Retina (tissue), 1 donor: ENCODE data around the gene PTPN14.

Experiments used
- DNase-seq: peaks from one replicate; pipeline ENCODE4 v3.0.0-alpha.2; 2016

The PTPN14 gene

DNA sequence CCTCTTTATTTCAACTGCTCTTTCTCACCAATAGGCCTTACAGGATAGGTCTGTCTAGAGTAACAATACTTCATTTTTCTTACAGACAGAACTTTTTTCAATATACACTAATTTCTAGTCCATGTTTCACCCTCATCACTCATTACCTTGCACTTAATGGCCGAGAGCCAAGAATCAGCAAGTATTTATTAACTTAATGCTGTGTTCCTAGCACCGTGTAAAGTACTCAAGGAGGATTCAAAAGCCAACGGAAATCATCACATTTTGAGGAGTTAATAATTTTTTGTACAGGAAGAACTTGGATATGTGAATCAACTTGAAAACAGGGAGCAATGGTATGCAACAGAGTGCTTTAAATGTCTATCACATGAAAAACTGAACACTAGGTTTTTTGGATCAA is 102.0 kb downstream of the PTPN14 start:
- DNase-seq = no peak

DNA sequence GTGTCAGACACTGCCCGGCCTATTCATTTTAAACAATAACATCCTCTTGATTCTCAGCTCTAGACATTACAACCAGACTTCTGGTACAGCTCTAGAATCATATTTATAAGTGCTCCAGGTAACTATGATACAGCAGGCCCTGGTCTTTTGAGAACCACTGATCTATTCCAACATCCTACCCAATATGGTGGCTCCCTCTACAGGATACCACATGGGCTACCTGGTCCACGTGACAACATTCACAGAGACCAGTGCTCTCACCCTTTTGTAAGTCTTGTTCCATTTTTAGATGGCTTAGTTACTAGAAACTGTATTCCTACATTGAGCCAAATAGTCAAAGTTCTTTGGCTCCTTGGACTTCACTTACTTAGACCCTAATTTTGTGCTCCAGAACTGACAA is 102.9 kb downstream of the PTPN14 start:
- DNase-seq = no peak

DNA sequence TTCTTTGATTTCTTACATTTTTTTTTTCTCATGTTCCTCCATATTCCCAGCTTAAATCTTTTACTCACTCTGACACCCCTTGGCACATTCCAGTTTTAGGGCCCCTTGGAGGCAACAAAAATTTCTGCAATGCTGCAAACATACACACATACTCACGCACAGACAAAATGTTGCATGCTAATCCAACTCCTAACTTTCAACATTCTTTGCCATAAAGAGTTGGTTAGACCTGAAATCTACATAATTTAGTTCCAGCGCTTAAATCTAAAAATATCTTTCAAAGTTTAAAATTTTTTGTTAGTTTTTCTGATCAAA is 103.9 kb downstream of the PTPN14 start:
- no peak for DNase-seq

DNA sequence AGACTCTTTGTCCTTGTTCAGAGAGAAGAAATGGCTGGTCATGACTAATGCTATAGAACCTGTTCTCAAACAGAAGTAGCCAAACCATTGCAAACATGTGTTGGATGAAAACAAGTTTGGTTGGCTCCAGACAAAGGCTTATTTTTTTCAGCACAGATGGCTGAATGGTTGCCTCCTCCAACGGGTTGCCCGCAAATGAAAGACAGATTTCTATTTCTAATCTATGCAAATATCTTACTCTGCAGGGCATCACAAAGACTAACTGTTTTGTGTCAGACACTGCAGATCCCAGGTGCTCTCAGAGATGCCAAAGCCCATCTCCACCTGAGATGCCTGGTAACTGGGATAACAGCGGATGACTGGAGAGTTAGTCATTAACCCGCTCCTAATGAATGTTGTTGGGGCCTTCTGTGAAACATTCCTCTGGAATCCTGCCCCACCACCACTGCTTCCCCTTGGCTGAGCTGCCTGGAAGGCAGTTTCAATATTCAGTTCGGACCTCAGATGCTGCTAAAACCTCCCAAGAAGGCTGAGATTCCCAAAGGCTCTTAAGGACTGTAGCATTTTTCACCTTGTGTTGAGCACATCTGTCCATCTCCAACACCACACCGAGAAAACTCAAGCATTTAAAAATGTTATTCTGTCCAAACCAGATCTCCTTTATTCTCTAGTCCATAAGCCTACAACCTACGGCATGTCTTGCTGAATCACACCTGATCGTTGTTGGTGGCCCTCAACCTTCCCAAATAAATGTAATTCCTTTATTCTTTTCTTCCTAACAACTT is 104.4 kb downstream of the PTPN14 start:
- DNase-seq = no peak

DNA sequence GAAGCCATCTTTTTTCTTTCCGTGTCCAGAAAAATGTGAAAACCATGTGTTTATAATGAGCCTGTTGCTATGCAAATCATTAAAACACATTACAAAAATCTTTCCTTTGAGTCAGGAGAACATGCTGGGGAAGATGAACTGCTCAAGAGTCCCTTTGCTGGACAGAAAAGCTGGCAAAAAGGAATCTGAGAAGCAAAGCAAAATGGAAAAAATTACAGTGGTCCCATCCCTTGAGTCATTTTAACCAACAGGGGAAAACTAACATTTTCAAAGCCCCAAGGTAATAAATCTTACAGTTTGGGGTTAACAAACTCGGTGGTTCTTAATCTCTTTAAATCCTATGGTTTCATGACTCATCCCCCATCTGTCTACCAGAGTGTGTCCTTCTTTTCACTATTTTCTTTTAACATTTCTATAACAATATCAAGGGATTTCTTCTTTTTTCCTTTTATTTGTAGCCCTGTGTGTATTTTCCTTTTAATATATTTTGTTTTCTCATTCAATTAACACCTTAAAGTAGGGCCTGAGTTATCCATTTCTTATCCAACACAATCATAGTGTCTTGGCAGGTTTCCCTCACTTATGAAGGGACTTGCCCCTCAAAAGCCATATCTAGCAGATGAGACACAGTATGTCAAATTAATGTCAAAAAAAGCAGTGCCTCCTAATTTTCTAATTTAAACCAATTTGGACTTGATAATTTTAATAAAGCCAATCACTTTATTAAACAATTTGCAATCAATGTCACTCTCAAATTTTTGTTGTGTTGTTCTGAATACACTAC is 105.4 kb downstream of the PTPN14 start:
- no peak for DNase-seq

DNA sequence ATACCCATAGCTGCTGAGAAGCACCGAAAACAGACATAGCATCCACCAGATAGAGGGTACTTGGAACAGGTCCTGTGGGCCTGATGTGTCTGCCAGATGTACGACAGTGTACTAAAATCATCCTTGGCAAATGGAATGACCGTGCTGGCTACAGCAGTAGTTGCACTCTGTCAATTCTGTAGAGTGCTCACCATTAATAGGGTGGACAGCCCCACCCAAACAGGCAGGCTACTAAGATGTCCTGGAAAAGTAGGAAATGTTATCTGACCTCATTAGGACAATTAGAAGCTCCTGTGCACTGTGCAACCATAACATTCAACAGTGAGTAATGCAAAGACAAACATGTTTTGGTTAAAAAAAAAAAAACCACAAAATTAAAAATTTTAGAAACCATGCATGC is 106.2 kb downstream of the PTPN14 start:
- no peak for DNase-seq

DNA sequence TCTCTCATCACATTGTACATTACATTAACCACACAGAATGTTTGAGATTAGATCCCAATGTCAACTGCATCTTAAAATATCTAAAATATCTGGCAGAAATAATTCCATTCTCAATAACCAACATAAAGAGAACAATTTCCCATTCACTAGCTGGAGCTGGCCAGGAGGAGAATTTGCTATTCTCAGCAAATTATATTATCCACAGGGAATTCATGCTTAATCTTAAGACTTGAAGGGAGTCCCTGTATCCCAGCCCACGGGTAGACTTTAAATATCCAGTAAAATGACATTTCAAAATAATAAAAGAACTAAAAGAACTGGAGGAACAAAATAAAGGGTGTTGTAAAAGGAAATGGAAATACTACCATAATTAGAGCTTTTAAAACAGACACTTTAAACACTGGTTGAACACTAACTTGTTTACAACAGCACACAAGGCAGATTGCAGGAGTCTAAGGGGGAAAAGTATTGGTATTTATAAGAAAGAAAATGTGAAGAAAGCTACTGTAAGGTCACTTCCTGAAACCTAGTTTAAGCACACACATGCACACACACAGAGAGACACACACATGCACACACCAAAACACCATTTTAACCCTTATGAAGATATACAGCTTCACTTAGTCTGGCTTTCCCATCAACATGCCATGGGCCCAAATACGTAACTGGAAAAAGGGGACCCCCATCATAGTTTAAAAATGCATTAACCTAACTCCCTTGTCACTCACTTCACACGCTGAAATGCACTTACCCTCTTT is 107.0 kb downstream of the PTPN14 start:
- no peak for DNase-seq

DNA sequence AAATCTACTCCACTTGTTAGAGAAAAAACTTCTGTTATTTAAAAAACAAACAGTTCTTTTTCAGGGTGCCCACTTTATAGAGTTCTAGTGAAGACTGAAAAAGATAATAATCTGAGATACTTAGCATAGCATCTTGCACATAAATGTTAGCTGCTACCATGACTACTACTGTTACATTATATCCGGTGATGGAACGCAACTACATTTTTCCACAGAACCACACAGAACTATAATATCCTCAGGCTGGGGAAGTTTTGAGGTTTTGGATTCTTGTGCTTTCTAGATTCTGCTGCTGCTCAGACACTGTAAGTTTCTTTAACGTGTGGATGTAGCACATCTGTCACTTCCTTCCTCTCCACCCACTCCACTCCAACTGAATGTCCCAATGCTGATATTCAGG is 110.3 kb downstream of the PTPN14 start:
- DNase-seq = no peak

DNA sequence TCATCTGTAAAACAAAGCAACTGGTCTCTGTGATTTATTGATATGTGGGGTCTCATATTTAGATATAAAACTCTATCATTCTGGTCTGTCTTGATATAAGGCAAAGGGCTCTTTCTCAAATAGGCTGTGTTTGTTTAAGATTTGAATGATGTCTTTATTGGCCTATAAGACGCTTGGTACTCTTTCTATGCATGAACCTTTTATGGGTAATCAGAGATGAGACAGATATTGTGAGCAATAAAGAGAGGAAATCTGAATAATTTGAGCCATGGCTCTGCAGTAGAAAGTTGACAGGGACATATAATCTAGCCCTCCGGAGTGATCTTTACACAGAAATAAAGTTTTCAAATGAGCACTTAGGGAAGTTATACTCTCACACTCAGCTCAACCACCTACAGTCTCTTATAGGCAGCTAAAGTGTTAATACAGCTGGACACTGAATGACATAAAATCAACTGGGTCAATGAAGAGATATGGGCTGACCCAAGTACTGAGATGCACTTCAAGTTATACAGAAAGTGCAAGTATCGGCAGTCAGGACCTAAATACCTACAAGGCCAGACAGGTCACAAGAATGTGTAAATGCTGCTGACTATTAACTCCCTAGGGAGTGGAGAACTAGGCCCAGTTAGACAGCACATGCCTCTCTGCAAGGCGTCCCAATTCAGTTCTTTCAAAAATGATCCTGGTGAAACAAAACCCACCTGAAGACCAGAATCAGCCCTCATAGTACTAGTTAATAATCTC is 111.0 kb downstream of the PTPN14 start:
- no peak for DNase-seq

DNA sequence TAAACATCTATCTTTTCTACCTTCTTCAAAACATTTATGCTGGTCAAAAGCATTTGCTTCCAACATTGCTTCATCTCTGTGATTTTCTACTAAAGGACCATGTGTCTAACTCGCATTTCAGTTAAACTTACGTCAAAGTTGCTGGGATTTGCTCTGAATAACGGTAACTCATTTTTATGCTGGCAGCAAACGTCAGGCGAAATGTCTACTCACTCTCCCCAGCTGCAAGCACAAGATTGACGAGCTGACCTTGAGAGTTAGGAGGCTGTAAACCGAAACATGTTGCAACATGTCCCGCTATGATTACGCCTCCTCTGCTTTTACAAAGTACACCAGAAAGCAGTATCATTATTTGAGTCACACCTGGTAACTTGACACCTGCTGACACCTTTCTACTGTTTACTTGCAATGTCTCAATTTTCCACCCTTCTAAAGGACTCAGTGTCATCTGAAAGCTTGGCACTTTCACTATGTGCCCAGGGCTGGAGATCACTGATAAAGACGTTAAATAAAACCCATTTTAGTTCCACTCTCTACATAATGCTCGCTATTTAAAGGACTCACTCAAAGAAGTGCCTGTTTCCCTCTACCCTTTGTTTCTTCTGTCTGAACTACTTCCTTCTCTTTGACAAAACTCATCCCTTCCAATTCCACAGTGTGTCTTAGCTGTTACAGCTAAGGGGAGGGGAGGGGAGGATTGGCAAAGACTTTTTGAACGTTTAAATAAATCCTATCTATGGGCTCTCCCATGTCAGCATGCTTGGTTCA is 111.9 kb downstream of the PTPN14 start:
- no peak for DNase-seq

DNA sequence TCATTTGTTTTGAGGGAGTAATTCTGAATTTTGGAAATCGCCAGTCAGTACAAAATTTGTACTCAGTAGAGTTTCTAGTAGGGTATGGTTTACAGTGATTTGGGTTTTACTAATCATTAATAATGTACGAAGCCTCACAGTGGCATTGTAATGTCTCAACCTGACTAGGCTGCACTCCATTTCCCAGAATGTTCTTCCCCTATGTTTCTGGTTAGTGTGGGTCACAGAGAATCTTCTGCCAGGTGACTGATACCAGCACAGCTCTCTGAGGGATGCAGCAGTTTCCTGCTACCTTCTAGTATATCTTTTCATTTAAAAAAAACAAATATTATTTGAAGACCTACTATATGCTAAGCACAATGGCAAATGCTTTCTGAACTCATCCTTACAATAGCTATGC is 112.9 kb downstream of the PTPN14 start:
- no peak for DNase-seq

DNA sequence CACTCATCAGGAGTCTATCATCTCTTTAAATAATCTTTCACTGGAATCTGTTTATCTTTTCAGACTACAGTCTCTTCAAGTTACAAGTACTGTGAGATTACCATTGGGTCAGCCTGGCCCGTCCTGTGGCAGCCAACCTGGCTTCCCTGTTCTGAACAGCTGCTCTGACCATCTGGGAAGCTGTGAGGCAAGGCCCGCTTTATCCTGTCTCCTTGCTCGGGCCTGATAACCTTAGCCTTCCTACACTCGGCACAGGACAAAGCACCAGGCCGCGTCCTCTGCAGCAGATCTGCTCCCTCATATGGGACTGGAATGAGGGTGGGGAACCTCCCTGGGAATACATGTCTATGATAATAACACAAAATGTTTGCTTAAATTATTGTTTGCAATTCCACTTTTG is 113.3 kb downstream of the PTPN14 start:
- no peak for DNase-seq

DNA sequence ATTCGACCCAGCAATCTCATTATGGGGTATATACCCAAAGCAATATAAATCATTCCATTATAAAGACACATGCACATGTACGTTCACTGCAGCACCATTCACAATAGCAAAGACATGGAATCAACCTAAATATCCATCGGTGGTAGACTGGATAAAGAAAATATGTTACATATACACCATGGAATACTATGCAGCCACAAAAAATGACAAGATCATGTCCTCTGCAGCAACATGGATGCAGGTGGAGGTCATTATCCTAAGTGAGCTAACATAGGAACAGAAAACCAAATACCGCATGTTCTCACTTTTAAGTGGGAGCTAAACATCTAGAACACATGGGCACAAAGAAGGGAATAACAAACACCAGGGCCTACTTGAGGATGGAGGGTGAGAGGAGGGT is 115.5 kb downstream of the PTPN14 start:
- no peak for DNase-seq

DNA sequence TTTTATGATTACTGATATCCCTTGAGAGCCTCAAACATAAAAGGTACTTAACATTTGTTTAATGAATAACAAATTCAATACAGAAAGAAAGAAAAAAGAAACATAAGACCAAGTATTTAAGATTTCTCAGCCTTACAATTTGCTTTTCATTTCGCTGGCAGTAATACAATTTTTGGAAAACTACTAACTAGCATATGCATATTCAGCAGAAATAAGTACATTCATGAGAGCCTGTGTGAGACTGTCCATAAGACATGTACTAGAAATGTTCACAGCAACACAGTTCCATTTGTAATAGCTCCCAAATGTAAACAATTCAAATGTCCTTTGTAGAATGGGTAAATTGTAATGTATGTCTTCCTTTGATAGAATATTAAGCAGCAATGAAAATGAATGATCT is 119.2 kb downstream of the PTPN14 start:
- DNase-seq = no peak

DNA sequence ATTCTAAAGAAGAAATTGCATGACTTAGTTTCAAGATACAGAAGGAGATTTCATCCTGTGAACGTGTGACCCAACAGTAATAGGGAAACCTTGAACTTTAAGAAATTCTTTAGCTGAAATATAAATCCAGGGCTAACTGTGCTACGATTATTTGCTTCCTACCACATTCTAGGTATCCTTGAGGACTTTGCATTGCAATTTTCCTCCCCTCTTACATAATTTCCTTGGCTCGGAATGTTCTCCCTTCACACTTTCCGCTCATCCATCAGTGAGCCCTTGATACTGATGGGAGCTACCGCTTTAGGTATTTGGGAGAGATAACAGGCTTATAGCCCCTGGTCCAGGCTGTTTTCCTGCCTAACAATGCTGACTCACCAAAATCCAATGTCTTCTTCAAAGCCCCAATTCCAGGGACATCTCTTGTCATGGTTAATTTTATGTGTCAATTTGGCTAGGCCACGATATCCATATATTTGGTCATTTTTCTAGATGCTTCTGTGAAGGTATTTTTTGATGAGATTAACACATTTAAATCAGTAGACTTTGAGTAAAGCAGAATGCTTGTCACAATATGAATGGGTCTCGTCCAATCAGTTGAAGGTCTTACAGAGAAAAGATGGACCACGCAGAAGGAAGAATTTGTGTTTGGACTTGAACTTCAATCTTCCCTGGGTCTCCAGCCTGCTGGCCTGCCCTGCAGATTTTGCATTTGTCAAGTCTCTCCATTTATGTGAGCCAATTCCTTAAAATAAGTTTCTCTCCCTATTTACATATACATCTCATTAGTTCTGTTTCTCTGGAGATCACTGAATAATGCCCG is 121.2 kb downstream of the PTPN14 start:
- no peak for DNase-seq

DNA sequence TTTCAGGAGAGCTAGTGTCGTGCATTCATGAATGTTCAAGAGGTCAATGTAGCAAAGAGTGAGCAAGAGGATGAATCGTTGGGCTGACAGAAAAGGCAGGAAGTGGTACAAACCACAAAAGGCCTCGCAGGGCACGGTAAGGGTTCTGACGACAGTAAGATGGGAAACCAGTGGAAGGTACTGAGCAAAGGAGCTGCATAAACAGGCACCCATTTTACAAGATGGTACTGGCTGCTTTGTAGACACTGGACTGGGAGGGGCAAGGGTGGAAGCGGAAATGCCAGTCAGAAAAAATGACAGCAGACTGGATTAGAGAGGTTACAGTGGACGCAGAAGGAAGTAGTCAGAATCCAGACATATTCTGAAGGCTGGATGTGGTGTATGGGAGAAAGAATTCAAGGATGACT is 123.5 kb downstream of the PTPN14 start:
- DNase-seq = no peak

DNA sequence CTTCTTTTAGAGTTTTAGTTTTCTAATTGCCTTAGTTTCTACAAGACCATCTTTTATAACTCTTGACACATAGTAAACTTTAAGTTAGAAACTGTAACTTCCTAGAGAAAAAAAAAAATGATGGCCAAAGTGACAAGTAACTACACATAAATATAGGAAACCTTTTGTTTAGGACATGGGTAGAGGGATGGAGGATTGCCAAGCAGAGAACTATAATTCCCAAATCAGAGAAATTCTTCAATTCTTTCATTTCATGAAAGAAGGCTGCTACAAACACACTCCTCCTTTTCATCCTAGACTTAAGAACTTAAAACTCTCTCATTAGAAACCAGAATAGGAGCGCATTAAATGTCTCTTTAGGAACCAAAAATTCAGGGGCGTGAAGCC is 125.0 kb downstream of the PTPN14 start:
- DNase-seq = no peak

DNA sequence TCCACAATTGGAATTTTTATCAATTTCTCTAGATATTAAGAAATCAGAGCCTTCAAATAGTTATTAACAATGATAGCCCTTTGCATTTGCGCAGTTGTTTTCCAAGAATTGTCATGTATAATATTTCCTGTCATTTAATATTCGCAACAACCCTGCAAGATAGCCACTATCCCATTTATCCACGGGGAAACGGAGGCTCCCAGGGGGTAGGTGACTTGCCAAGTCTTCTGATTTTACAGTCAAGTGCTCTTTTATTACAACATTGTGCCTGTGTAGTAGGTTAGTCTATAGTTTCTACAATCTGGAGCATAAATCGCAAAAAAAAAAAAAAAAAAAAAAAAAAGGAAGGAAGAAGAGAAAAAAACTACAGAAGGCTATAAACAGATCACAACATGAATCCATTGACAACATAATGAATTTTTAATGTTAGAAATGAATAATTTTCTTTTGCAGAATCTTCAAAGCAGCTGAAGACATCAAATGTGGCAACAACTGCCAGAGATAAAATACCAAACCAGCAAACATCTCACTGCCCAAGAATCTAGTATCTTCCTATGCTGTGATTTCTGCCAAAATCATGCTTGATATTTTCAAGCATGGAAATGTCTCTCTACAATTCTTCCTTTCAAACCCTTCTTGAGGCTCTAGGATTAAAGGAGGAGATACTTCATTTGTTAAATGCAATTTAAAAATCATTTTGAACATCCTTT is 125.5 kb downstream of the PTPN14 start:
- DNase-seq = no peak

DNA sequence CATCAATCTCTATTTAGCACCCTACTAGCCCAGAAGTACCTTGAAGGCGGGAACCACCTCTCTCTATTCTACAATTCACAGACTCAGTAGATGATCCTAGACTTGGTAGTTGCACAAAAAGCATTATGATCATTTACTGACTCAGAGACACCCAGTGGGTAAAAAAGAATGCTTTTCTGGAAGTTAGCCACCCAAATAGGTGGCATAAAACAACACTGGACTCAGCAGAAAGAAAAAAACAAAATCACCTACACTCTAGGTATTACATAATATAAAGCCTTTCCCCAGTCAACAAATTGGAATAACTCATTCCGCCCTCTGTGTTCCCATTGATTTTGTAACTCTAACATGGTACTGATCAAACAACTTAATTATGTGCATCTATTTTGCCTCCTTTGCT is 126.3 kb downstream of the PTPN14 start:
- DNase-seq = no peak

DNA sequence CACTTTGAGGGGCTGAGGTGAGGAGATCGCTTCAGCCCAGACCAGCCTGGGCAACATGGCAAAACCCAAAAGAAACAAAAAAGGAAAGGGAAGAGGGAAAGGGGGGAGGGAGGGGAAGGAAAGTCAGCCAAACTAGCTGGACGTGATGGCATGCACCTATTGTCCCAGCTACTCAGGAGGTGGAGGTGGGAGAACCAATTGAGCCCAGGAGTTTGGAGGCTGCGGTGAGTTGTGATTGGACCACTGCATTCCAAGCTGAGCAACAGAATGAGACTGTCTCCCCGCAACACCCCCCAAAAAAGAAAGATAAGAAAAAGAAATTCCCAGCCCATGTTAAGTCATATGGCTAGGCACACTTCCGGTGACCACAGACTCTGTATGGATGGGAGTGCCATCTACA is 128.4 kb downstream of the PTPN14 start:
- DNase-seq = no peak

DNA sequence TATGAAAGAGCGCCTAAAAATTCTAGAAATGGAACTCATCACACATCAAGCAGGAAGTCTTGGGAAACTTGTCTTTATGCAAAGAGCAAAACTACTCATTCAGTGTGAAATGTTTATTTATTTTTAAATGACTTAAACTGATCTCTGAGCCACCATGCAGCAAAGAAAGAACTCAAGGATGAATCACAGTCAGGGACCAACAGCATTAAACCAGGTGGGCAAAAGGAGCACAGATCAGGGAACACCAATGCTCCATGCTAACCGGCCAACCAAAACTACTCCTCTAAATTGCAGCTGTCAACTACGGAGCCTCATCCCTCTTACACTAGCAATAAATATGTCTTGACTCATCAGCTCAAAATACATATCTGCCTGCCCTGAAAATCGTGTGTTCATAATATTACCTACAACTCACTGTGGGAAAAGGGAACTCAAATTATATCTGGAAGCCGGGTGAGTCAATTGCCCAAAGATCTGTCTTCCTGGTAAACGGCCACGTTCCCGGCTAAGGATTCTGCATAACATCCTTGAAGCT is 129.2 kb downstream of the PTPN14 start:
- no peak for DNase-seq
